Activated CD4-positive, alpha-beta T cell treated with anti-CD3 and anti-CD28 coated beads, Interleukin-2, Interleukin-4, amounts not matched to agents 100 ng/mL and 50 ng/mL, durations not matched to agents 16 hours and 8 hours (primary cell): ENCODE data around the gene TWIST2.

Source experiments
- DNase-seq: peaks from one replicate; pipeline ENCODE4 v3.0.0-alpha.2; 2020; ENCODE audit warnings: low spot score

TWIST2 gene

GRCh38 chr2:238955648-238956531 lies 108.0 kb downstream of the TWIST2 start:
- DNase-seq = no peak

- no peak for DNase-seq
Observed at GRCh38 chr2:238956676-238957075, 108.8 kb downstream of the TWIST2 start.
